ENCODE results near the gene ACMSD. TPM values are rescaled to one million over a fixed set of nuclear protein-coding genes. Genes with fewer than 3 reads are reported as not detected.
A peak's percentile ranks its signal among the peaks of the same experiment; 100 is the strongest.
"Not testable (repeated sequence)": the region's sequence is repeated elsewhere in the genome, so short reads cannot be mapped to it uniquely, and the experiment has no call there.

Gene ACMSD
- total RNA-seq = not detected

DNA sequence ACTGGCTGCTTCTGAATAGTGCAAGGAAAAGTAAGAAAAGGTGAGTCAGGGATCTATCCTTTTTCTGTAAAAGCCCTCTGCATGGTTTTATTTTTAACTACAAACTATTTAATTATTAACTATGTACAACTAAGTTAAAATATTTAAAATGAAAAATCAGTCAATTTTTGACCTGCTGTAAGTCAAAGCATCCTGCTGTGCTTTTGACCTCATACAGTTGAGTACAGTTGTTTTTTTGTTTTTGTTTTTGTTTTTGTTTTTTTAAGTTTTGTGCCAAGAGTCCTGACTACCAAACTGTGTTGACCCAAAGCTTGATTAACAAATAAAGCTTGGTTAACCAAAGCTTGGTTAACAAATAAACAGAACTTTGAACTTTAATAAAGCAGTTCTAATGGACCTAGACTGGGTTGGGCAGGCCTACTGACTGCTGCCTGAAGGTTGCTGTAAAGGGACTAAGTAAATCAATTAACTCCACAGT lies at the start of gene ACMSD:
TSS of gene ACMSD (plus strand) at position 474 of the 478 bp plus-strand sequence. CDS start 67 bp downstream, outside the sequence.
- Mint-ChIP-seq H3K27ac (no peak within 1 kb of the TSS), H3K4me3 (no peak within 1 kb of the TSS), H3K27me3 (peaks cover 5% of the 10 kb centered on the region), H3K36me3 (ENCODE audit: low read depth) (no peaks in the 10 kb centered on the region), H3K4me1 (no peaks in the 10 kb centered on the region), H3K9me3 (ENCODE audit: low read depth) (peaks cover 2% of the 10 kb centered on the region)
- intact Hi-C loops (cut with DNase I, micrococcal nuclease) = no loop called here
- CTCF ChIA-PET = no interaction called here
- POLR2A ChIA-PET = no interaction called here
- ATAC-seq (no peak), DNase-seq (no peak)

DNA sequence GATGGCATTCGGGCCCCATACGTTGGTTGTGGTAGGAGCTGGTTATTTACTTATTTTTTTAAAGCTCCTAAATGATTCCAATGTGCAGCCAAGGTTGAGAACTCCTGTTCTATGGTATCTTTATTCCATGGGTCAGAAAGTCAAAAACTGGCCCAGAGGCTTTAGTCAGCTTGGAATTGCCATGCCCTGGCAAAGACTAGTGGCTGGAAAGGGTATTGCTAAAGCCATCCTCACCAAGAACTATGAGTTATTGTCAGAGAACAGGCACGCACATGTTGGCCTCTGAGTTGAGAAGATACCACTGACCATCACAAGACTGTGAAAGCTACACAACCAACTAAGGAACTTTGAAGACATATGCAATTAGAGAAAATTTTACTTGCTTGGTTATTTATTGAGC lies 47.9 kb upstream of the ACMSD start:
- no peaks in the 10 kb centered on the region for H3K36me3 Mint-ChIP-seq (ENCODE audit: low read depth)
- no peaks in the 10 kb centered on the region for H3K9me3 Mint-ChIP-seq (ENCODE audit: low read depth)
- no peak overlapping the region for H3K27ac Mint-ChIP-seq
- H3K27me3 Mint-ChIP-seq = peaks cover 9% of the 10 kb centered on the region
- ATAC-seq (no peak), DNase-seq (no peak)
- no peak overlapping the region for H3K4me3 Mint-ChIP-seq
- no peaks in the 10 kb centered on the region for H3K4me1 Mint-ChIP-seq
- intact Hi-C loops (cut with DNase I, micrococcal nuclease) = no loop called here
- POLR2A ChIA-PET = no interaction called here
- CTCF ChIA-PET = interaction anchor here (1.5 kb wide), 1 partner anchor 9 kb away, joined by 6 read pairs; no protein-coding TSS in a partner anchor

DNA sequence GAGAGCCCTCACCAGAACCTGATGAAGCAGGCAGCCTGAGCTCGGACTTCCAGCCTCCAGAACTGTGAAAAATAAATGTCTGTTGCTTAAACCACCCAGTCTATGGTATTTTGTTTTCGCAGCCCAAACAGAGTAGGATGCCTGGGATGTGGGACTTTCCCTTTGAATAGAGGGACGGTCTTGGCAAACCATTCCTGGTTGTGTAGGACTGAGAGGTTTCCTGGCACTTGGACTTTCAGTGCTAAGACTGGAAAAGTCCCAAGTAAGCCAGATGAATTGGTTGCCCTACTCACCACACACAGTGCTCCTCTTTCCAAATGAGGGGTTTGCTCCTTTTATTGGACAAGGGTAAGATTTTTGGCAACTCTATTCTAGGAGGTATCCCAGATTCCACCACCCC lies 46.8 kb upstream of the ACMSD start:
- H3K36me3 Mint-ChIP-seq (ENCODE audit: low read depth) = no peaks in the 10 kb centered on the region
- intact Hi-C loops (cut with DNase I, micrococcal nuclease) = no loop called here
- ChIA-PET POLR2A (no interaction called here), CTCF (interaction anchor here (1.5 kb wide), 1 partner anchor 10 kb away, joined by 6 read pairs; no protein-coding TSS in a partner anchor)
- no peaks in the 10 kb centered on the region for H3K4me1 Mint-ChIP-seq
- no peak overlapping the region for H3K4me3 Mint-ChIP-seq
- ATAC-seq (no peak), DNase-seq (no peak)
- H3K27me3 Mint-ChIP-seq = peaks cover 9% of the 10 kb centered on the region
- H3K9me3 Mint-ChIP-seq (ENCODE audit: low read depth) = no peaks in the 10 kb centered on the region
- H3K27ac Mint-ChIP-seq = no peak overlapping the region

GRCh38 chr2:134792186-134792585 lies 46.2 kb upstream of the ACMSD start:
- H3K9me3 Mint-ChIP-seq (ENCODE audit: low read depth) = no peaks in the 10 kb centered on the region
- H3K4me3 Mint-ChIP-seq = no peak overlapping the region
- no peaks in the 10 kb centered on the region for H3K4me1 Mint-ChIP-seq
- POLR2A ChIA-PET = no interaction called here
- intact Hi-C loops (cut with DNase I, micrococcal nuclease) = no loop called here
- H3K27me3 Mint-ChIP-seq = peaks cover 9% of the 10 kb centered on the region
- ATAC-seq (no peak), DNase-seq (no peak)
- H3K27ac Mint-ChIP-seq = no peak overlapping the region
- CTCF ChIA-PET = interaction anchor here (1.2 kb wide), 1 partner anchor 10 kb away, joined by 4 read pairs; no protein-coding TSS in a partner anchor
- no peaks in the 10 kb centered on the region for H3K36me3 Mint-ChIP-seq (ENCODE audit: low read depth)

DNA sequence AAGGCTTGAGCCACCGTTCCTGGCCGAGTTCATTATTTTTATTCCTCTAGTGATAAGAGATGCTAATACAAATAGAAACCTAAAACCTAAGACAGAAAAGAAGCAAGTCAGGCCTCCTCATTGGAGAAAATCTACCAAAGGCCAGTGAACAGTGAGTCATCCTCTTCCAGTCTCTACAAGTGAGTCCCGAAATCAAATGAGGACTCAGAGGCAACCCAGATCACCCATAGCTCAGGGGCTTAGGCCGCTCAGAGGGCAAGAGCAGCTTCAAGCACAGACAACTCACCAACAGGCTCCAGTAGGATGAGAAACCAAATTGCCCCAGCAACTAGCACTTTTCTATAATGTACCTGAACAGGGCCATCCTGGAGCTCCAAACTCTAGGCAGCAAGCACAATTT lies 42.7 kb upstream of the ACMSD start:
- H3K4me3 Mint-ChIP-seq = no peak overlapping the region
- H3K27ac Mint-ChIP-seq = no peak overlapping the region
- H3K9me3 Mint-ChIP-seq (ENCODE audit: low read depth) = no peaks in the 10 kb centered on the region
- DNase-seq (no peak), ATAC-seq (no peak)
- POLR2A ChIA-PET = no interaction called here
- CTCF ChIA-PET = no interaction called here
- peaks cover 5% of the 10 kb centered on the region for H3K27me3 Mint-ChIP-seq
- H3K36me3 Mint-ChIP-seq (ENCODE audit: low read depth) = no peaks in the 10 kb centered on the region
- intact Hi-C loops (cut with DNase I, micrococcal nuclease) = no loop called here
- no peaks in the 10 kb centered on the region for H3K4me1 Mint-ChIP-seq

- Mint-ChIP-seq H3K4me1 (no peaks in the 10 kb centered on the region), H3K4me3 (no peak overlapping the region), H3K9me3 (ENCODE audit: low read depth) (no peaks in the 10 kb centered on the region), H3K27ac (no peak overlapping the region), H3K27me3 (peaks cover 5% of the 10 kb centered on the region), H3K36me3 (ENCODE audit: low read depth) (no peaks in the 10 kb centered on the region)
- ChIA-PET POLR2A (no interaction called here), CTCF (no interaction called here)
- intact Hi-C loops (cut with DNase I, micrococcal nuclease) = no loop called here
- no peak for DNase-seq
- no peak for ATAC-seq
Measured at GRCh38 chr2:134796373-134796772, 42.0 kb upstream of the ACMSD start.

- Mint-ChIP-seq H3K36me3 (ENCODE audit: low read depth) (peaks cover 2% of the 10 kb centered on the region), H3K27me3 (peaks cover 4% of the 10 kb centered on the region), H3K27ac (no peak overlapping the region), H3K9me3 (ENCODE audit: low read depth) (peaks cover 6% of the 10 kb centered on the region), H3K4me1 (peaks cover 4% of the 10 kb centered on the region), H3K4me3 (no peak overlapping the region)
- ATAC-seq = no peak
- intact Hi-C loops (cut with DNase I, micrococcal nuclease) = no loop called here
- no peak for DNase-seq
- POLR2A ChIA-PET = no interaction called here
- CTCF ChIA-PET = interaction anchor here (0.6 kb wide), 1 partner anchor 73 kb away, joined by 3 read pairs; no protein-coding TSS in a partner anchor
Measured at GRCh38 chr2:134799936-134800335, 38.5 kb upstream of the ACMSD start.

DNA sequence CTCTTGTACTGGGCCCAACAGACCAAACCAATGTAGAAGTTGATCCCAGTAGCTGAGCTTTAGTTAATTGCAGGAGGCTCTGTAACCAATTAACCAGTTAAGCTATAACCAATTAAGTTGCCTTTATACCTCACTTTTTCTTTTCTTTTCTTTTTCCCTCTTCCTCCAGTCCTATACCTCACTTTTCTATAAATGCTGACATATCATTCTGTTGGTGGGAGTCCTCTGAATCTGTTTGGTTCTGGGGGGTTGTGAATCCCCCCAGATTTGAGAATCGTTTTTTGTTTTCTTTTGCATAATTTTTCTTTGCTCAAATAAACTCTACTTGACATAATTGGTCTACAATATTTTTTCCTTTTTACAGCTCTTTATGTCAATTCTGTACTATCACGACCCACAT lies 38.1 kb upstream of the ACMSD start:
- Mint-ChIP-seq H3K4me1 (peaks cover 4% of the 10 kb centered on the region), H3K27ac (no peak overlapping the region), H3K9me3 (ENCODE audit: low read depth) (peaks cover 7% of the 10 kb centered on the region), H3K27me3 (peaks cover 4% of the 10 kb centered on the region), H3K36me3 (ENCODE audit: low read depth) (peaks cover 2% of the 10 kb centered on the region), H3K4me3 (no peak overlapping the region)
- DNase-seq (no peak), ATAC-seq (no peak)
- intact Hi-C loops (cut with DNase I, micrococcal nuclease) = no loop called here
- CTCF ChIA-PET = interaction anchor here (0.6 kb wide), 2 partner anchors 73 to 1632 kb away, joined by 3 to 4 read pairs; no protein-coding TSS in a partner anchor
- POLR2A ChIA-PET = no interaction called here

- not testable (repeated sequence) for H3K4me3 Mint-ChIP-seq, H3K27ac Mint-ChIP-seq, H3K27me3 Mint-ChIP-seq
Measured at GRCh38 chr2:134803609-134804405, 34.6 kb upstream of the ACMSD start.

GRCh38 chr2:134815741-134816140 lies 22.7 kb upstream of the ACMSD start:
- ATAC-seq (no peak), DNase-seq (no peak)
- Mint-ChIP-seq H3K36me3 (ENCODE audit: low read depth) (no peaks in the 10 kb centered on the region), H3K9me3 (ENCODE audit: low read depth) (peaks cover 4% of the 10 kb centered on the region), H3K4me1 (no peaks in the 10 kb centered on the region), H3K27me3 (peaks cover 8% of the 10 kb centered on the region), H3K27ac (no peak overlapping the region), H3K4me3 (no peak overlapping the region)
- CTCF ChIA-PET = no interaction called here
- intact Hi-C loops (cut with DNase I, micrococcal nuclease) = no loop called here
- POLR2A ChIA-PET = no interaction called here

More at GRCh38 chr2:134803609-134804405, 34.6 kb upstream of the ACMSD start:
- ATAC-seq; H3K4me1 Mint-ChIP-seq; H3K36me3 Mint-ChIP-seq (ENCODE audit: low read depth); intact Hi-C loops (cut with DNase I, micrococcal nuclease); H3K9me3 Mint-ChIP-seq (ENCODE audit: low read depth): not testable (repeated sequence)
- ChIA-PET POLR2A (interaction anchor here (0.6 kb wide), 1 partner anchor 415 kb away, joined by 3 read pairs; no protein-coding TSS in a partner anchor), CTCF (interaction anchor here (0.6 to 1.4 kb wide), 3 partner anchors 21 to 449 kb away, joined by 3 read pairs; no protein-coding TSS in a partner anchor)
- DNase-seq = peak; percentile 19

- no peak for DNase-seq
- Mint-ChIP-seq H3K4me1 (no peaks in the 10 kb centered on the region), H3K36me3 (ENCODE audit: low read depth) (no peaks in the 10 kb centered on the region), H3K4me3 (no peak overlapping the region), H3K9me3 (ENCODE audit: low read depth) (no peaks in the 10 kb centered on the region), H3K27me3 (peaks cover 10% of the 10 kb centered on the region), H3K27ac (no peak overlapping the region)
- ChIA-PET POLR2A (no interaction called here), CTCF (no interaction called here)
- no peak for ATAC-seq
- intact Hi-C loops (cut with DNase I, micrococcal nuclease) = no loop called here
Measured at GRCh38 chr2:134818321-134818720, 20.1 kb upstream of the ACMSD start.

- no peaks in the 10 kb centered on the region for H3K9me3 Mint-ChIP-seq (ENCODE audit: low read depth)
Measured at GRCh38 chr2:134819334-134819733, 19.1 kb upstream of the ACMSD start.

More at GRCh38 chr2:134819334-134819733, 19.1 kb upstream of the ACMSD start:
- ATAC-seq (no peak), DNase-seq (no peak)
- CTCF ChIA-PET = no interaction called here
- no peak overlapping the region for H3K4me3 Mint-ChIP-seq
- no peaks in the 10 kb centered on the region for H3K4me1 Mint-ChIP-seq
- H3K27ac Mint-ChIP-seq = no peak overlapping the region
- H3K36me3 Mint-ChIP-seq (ENCODE audit: low read depth) = no peaks in the 10 kb centered on the region
- intact Hi-C loops (cut with DNase I, micrococcal nuclease) = no loop called here
- POLR2A ChIA-PET = no interaction called here
- H3K27me3 Mint-ChIP-seq = peaks cover 16% of the 10 kb centered on the region

All from activated CD4-positive, alpha-beta T cell treated with anti-CD3 and anti-CD28 coated beads for 36 hours (primary cell).